Psoas muscle (tissue), 8 donors: ENCODE data around the gene PSG7. TPM values are rescaled to one million over a fixed set of nuclear protein-coding genes. Genes with fewer than 3 reads are reported as not detected.
"Not testable (repeated sequence)": the region's sequence is repeated elsewhere in the genome, so short reads cannot be mapped to it uniquely, and the experiment has no call there.

ENCODE experiments used
- ATAC-seq, 4 donors: fragments of 200-7000 bp; cut with Tn5 transposase; one replicate each; pipeline ENCODE4 v1.9.1; 2020; ENCODE audit warnings: moderate library complexity in 3 of 4, mild to moderate bottlenecking in 2 of 4
- DNase-seq, 2 donors: peaks; one replicate each; pipeline ENCODE4 v3.0.0-alpha.2; 2020
- H3K27ac ChIP-seq: fragments of 200-600 bp; one replicate; pipeline ENCODE4 v1.8.0; 2022
- H3K27me3 ChIP-seq, 3 donors: fragments of 200-600 bp in 1 of 3; one replicate each; pipeline versions ENCODE4 v1.6.1 to v1.8.0; 2013 to 2022; ENCODE audit warnings: low read length in 2 of 3, mild to moderate bottlenecking in 2 of 3, moderate library complexity in 1 of 3; ENCODE audit not compliant: insufficient read depth in 3 of 3
- H3K36me3 ChIP-seq, 2 donors: fragments of 200-600 bp in 1 of 2; one replicate each; pipeline versions ENCODE4 v1.6.1 to v1.8.0; 2013 to 2022; ENCODE audit warnings: low read depth in 1 of 2, mild to moderate bottlenecking in 1 of 2, moderate library complexity in 1 of 2; ENCODE audit not compliant: insufficient read depth in 1 of 2
- H3K4me1 ChIP-seq: fragments of 200-600 bp; one replicate; pipeline ENCODE4 v1.8.0; 2022
- H3K4me3 ChIP-seq: fragments of 200-600 bp; one replicate; pipeline ENCODE4 v1.8.0; 2022; ENCODE audit warnings: mild to moderate bottlenecking
- H3K9me3 ChIP-seq: fragments of 200-600 bp; one replicate; pipeline ENCODE4 v1.8.0; 2022
- WGBS, 3 donors: extraction: QIAGEN DNeasy Blood & Tissue Kit; methylation state at CpG; one replicate each; pipeline versions ENCODE4 v1.1.6 to v1.1.7; 2013; 5-methylcytosine and 5-hydroxymethylcytosine counted together
- intact Hi-C, 2 donors: fragments of 100-400 bp; cut with DNase I; formaldehyde crosslinking; loops; one replicate each; pipeline versions ENCODE4 v1.11.0 to v1.14.2; 2022
- long read RNA-seq, 2 donors: library from polyadenylated mRNA; unstranded; transcript quantifications; one replicate each; pipeline ENCODE4 v2.0.0, GENCODE V29; 2021
- polyA plus RNA-seq, 3 donors: library from polyadenylated mRNA; stranded (reverse); fragments of 200-250 nt; gene quantifications; one replicate each; pipeline ENCODE4 v1.2.3, GENCODE V29; 2013
- total RNA-seq, 4 donors: library from RNA; stranded (reverse); fragmentation: NEBNext Ultra II Directional in 2 of 4; extraction: Animal tissue kit (Norgen Biotek cat#: 25700) in 2 of 4; gene quantifications; one replicate each; pipeline versions ENCODE4 v1.2.1 to v1.2.4, GENCODE V29; 2021 to 2023
- TF ChIP-seq, protein P1 (sequence below): fragments of 200-600 bp; IDR thresholded peaks from one replicate; pipeline ENCODE4 v1.8.0; 2022; ENCODE audit warnings: antibody characterized with exemption
- donor health status: healthy with polysubstance abuse.
- donor health status: DM: no; HTN: no; CAD: no; lungs with moderate emphysema.
- donor health status: Bipolar disorder and iron deficiency.
- donor health status: healthy.
- donor health status: DM: yes; HTN: yes; CAD: no.
- donor health status: DM: no; HTN: no; CAD: no.
- donor health status: DM: no; HTN: no; CAD: no.
- donor health status: DM: yes; HTN: yes; CAD: no.

The PSG7 gene
- total RNA-seq (not detected), polyA plus RNA-seq (under 1 TPM in 1 of 3 donors, not detected in 2; 0.01 TPM)
- long read RNA-seq, donor 1 = 0 reads
- long read RNA-seq, donor 2 = 0 reads

GRCh38 chr19:42937107-42937506 is at the start of gene PSG7:
Gene PSG7, minus strand, starts transcription at chr19:42937207. Its CDS starts 131 bp downstream, at chr19:42937076.
- H3K27ac ChIP-seq, H3K4me1 ChIP-seq, H3K9me3 ChIP-seq, H3K4me3 ChIP-seq, ATAC-seq, H3K36me3 ChIP-seq, DNase-seq, intact Hi-C loops, H3K27me3 ChIP-seq: not testable (repeated sequence)
- 73 to 92% (median 81%) methylated on average over 3 of the region's 3 CpGs for WGBS, 3 donors

DNA sequence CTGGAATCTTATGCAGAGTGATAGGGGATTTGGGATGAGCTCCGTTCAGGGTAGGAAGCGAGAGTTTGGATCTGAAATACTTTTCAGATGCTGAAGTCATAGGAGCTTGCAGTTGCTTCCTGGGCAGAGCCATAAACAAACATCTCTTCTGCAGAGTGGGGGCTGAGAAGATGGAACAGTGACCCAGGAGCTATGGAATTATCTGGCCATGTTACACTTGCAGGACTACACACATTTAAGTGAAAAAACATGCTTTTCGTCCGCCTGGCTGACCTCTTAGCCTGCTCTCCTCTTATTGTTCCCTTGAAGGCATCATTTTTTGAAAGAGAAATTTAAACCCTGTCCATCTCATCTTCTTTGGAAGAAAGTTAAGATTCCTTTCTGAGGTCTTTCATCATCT is 48.6 kb upstream of the PSG7 start:
- Histone ChIP-seq H3K4me3 (no peak overlapping the region), H3K4me1 (no peaks in the 10 kb centered on the region), H3K27me3 (no peaks in the 10 kb centered on the region), H3K36me3 (no peaks in the 10 kb centered on the region), H3K9me3 (no peaks in the 10 kb centered on the region), H3K27ac (no peak overlapping the region)
- 66 to 70% (median 69%) methylated on average over 4 of the region's 4 CpGs for WGBS, 3 donors
- ATAC-seq (no peak), DNase-seq (no peak)
- TF ChIP-seq, protein P1, sequence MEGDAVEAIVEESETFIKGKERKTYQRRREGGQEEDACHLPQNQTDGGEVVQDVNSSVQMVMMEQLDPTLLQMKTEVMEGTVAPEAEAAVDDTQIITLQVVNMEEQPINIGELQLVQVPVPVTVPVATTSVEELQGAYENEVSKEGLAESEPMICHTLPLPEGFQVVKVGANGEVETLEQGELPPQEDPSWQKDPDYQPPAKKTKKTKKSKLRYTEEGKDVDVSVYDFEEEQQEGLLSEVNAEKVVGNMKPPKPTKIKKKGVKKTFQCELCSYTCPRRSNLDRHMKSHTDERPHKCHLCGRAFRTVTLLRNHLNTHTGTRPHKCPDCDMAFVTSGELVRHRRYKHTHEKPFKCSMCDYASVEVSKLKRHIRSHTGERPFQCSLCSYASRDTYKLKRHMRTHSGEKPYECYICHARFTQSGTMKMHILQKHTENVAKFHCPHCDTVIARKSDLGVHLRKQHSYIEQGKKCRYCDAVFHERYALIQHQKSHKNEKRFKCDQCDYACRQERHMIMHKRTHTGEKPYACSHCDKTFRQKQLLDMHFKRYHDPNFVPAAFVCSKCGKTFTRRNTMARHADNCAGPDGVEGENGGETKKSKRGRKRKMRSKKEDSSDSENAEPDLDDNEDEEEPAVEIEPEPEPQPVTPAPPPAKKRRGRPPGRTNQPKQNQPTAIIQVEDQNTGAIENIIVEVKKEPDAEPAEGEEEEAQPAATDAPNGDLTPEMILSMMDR = no peak
- intact Hi-C loops = no loop called here

DNA sequence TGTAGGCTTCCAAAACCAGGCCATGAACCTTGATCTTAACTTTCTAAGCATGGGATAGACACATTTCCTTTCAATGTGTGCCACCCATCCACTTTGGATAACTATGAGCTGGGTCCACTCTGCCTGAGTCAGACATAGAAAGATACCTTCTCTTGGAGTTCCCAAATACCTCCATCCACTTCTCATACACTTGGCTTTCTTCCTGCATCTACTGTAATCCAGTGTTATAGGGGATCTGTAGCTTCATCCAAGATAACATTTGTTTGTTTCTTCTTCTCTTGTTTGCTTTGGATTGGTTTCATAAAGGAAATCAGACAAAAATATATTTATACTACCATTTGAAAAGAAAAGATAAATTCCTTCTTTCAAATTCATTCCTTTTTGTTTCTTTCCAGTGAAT is 45.1 kb upstream of the PSG7 start:
- H3K27me3 ChIP-seq, H3K4me1 ChIP-seq, H3K27ac ChIP-seq, H3K9me3 ChIP-seq, H3K36me3 ChIP-seq, ATAC-seq, DNase-seq, H3K4me3 ChIP-seq, intact Hi-C loops: not testable (repeated sequence)

DNA sequence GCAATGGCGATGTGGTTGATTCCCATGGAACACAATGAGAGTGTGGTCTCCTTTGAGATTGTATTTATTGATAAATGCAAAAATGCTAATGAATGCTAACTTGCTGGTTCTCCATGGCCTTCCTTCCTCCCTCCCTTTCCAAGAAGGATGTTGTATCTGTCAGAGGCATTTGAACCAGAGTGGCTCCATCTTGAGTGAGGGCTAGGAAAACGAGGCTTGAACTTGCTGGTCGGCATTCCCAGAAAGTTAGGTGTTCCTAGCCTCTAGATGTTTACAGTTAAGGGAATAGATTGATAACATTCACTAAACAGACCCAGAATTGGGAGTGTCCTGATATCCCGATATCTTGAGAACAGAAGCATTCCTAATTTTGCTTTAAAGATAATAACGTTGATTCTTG is 34.4 kb upstream of the PSG7 start:
- H3K36me3 ChIP-seq, H3K27me3 ChIP-seq, H3K27ac ChIP-seq, DNase-seq, H3K4me1 ChIP-seq, intact Hi-C loops, H3K4me3 ChIP-seq, H3K9me3 ChIP-seq, ATAC-seq: not testable (repeated sequence)
- 84 to 91% (median 89%) methylated on average over 5 of the region's 5 CpGs for WGBS, 3 donors

DNA sequence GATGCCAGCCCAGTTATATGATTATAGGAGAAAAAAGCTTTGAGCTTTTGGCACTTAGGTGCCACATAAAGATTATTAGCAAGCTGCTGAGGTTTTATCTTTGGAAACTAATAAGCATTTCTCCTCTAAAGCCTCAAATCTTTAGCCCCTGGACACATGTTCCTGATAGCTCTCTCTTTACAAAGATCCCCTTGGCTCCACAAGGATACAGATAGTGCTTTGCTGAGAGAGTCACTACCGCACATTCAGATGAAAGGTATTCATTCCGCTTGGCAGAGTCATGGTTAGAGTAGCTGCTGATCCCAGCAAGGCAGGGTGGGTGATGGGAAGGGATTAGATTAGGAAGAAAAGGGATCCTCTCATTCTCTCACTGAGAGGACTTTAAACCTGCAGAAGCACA is 28.2 kb upstream of the PSG7 start:
- DNase-seq (no peak), ATAC-seq (no peak)
- 81 to 87% (median 85%) methylated on average over 2 of the region's 2 CpGs for WGBS, 3 donors
- Histone ChIP-seq H3K4me1 (no peaks in the 10 kb centered on the region), H3K27me3 (peaks cover 0 to 2% (median 0%) of the 10 kb centered on the region in 3 donors), H3K9me3 (no peaks in the 10 kb centered on the region), H3K36me3 (no peaks in the 10 kb centered on the region), H3K27ac (no peak overlapping the region), H3K4me3 (no peak overlapping the region)
- TF ChIP-seq, protein P1 = no peak
- intact Hi-C loops = no loop called here

DNA sequence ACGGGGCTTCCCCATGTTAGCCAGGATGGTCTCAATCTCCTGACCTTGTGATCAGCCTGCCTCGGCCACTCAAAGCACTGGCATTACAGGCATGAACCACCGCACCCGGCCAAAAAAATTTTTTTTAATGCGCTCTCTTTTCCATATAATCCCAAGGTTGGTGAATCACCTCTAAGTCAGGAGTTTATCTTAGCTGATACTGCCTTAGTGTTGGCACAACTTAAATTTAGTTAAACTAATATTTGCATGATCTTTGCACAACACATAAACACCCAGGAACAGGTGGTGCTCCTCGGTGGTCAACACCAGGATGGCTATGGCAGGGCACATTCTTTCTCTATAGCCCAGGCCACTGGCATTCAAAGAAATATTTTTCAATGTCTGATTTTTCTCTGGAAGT is 24.1 kb upstream of the PSG7 start:
- Histone ChIP-seq H3K27me3 (peaks cover 0 to 2% (median 0%) of the 10 kb centered on the region in 3 donors), H3K4me1 (no peaks in the 10 kb centered on the region), H3K36me3 (no peaks in the 10 kb centered on the region), H3K4me3 (no peak overlapping the region), H3K27ac (no peak overlapping the region), H3K9me3 (no peaks in the 10 kb centered on the region)
- intact Hi-C loops = no loop called here
- no peak for ATAC-seq
- WGBS, 3 donors = 70 to 84% (median 82%) methylated on average over 6 of the region's 6 CpGs
- TF ChIP-seq, protein P1 = no peak
- no peak for DNase-seq

GRCh38 chr19:42952126-42952525 is 15.1 kb upstream of the PSG7 start:
- H3K27me3 ChIP-seq, H3K4me1 ChIP-seq, H3K36me3 ChIP-seq, H3K9me3 ChIP-seq, H3K4me3 ChIP-seq, ATAC-seq, H3K27ac ChIP-seq, intact Hi-C loops, DNase-seq: not testable (repeated sequence)
- 59 to 65% (median 60%) methylated on average over 4 of the region's 4 CpGs for WGBS, 3 donors

DNA sequence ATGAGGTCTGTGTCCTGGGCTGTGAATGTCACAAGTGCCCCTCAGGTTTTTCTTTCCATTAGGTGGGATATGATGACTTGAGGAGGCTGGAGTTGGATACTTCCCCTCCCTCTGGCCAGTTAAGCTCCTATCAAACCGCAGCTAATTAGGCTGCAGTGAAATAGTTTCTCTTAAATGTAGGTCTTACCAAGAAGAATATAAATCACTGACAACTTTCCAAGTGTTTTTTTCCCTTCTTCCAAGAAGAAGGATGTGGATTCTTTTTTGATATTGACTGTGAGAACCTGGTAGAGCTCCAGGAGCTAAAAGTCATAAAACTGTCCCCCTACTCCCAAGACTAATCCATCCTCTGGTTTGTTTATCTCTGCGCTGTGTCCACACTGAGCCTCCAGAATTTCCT is 14.5 kb upstream of the PSG7 start:
- H3K27ac ChIP-seq, H3K4me3 ChIP-seq, DNase-seq, H3K9me3 ChIP-seq, ATAC-seq, H3K27me3 ChIP-seq, H3K36me3 ChIP-seq, H3K4me1 ChIP-seq, intact Hi-C loops: not testable (repeated sequence)
- WGBS, 3 donors = 44 to 59% (median 54%) methylated on average over 2 of the region's 2 CpGs
